Caco-2 (cell line): ENCODE measurements around the gene ZBED4. TPM values are rescaled to one million over a fixed set of nuclear protein-coding genes. Genes with fewer than 3 reads are reported as not detected.

Source experiments
- BruUV-seq: library from RNA; stranded (reverse); fragments of 400-500 nt; replicated peaks from 2 replicates; lab custom pipeline; 2021; lab: Mats Ljungman, UMichigan
- CTCF ChIA-PET: fragments of 300-600 bp; sonication (Branson Sonifier 250); formaldehyde crosslinking; loops from one replicate; lab custom pipeline; 2022; ENCODE audit warnings: antibody characterized with exemption; lab: Charles Lee
- POLR2A ChIA-PET: fragments of 300-600 bp; sonication (Branson Sonifier 250); formaldehyde crosslinking; loops from one replicate; lab custom pipeline; 2022; ENCODE audit warnings: antibody characterized with exemption; lab: Charles Lee
- DNase-seq, 2 experiments: peaks; one replicate each; pipeline versions ENCODE4 v3.0.0 to v3.0.0-alpha.2; 2020 to 2022
- H3K27me3 ChIP-seq: replicated peaks from 2 replicates; pipeline ENCODE4 v1.6.0; 2011; ENCODE audit warnings: low read length; ENCODE audit not compliant: control insufficient read depth, insufficient read depth
- H3K36me3 ChIP-seq: 2 replicates; pipeline ENCODE4 v1.5.1; 2011; ENCODE audit warnings: low read length; ENCODE audit not compliant: control insufficient read depth, insufficient read depth
- H3K4me1 ChIP-seq: fragments of 250-450 bp; sonication (Bioruptor Pico); 2 replicates; pipeline ENCODE4 v1.5.1; 2020; ENCODE audit warnings: mild to moderate bottlenecking
- H3K4me3 ChIP-seq: 2 replicates; pipeline ENCODE4 v1.5.1; 2011; ENCODE audit warnings: low read depth, mild to moderate bottlenecking, control low read depth, low read length
- H3K9me3 ChIP-seq: fragments of 250-450 bp; sonication (Bioruptor Pico); 2 replicates; pipeline ENCODE4 v1.5.1; 2020; ENCODE audit warnings: mild to moderate bottlenecking, moderate library complexity
- H3K27ac Mint-ChIP-seq: one replicate; pipeline ENCODE4 v1.8.0; 2022; ENCODE audit warnings: mixed read lengths; ENCODE audit not compliant: unreplicated experiment
- H3K27me3 Mint-ChIP-seq: one replicate; pipeline ENCODE4 v1.8.0; 2022; ENCODE audit warnings: mixed read lengths; ENCODE audit not compliant: insufficient read depth, unreplicated experiment
- H3K36me3 Mint-ChIP-seq: one replicate; pipeline ENCODE4 v1.8.0; 2022; ENCODE audit warnings: mild to moderate bottlenecking, mixed read lengths; ENCODE audit not compliant: insufficient read depth, unreplicated experiment
- H3K4me1 Mint-ChIP-seq: one replicate; pipeline ENCODE4 v1.8.0; 2022; ENCODE audit warnings: low read depth, mixed read lengths; ENCODE audit not compliant: unreplicated experiment
- H3K4me3 Mint-ChIP-seq: one replicate; pipeline ENCODE4 v1.8.0; 2022; ENCODE audit warnings: mild to moderate bottlenecking, moderate library complexity, mixed read lengths; ENCODE audit not compliant: unreplicated experiment
- H3K9me3 Mint-ChIP-seq: one replicate; pipeline ENCODE4 v1.8.0; 2022; ENCODE audit warnings: mixed read lengths; ENCODE audit not compliant: unreplicated experiment
- CTCF ChIP-seq, 2 experiments: fragments of 200-600 bp in 1 of 2; IDR thresholded peaks; 1 replicate in 1 of 2; 2 replicates in 1 of 2; pipeline versions ENCODE4 v1.5.1 to v1.8.0; 2011 to 2022; ENCODE audit warnings: antibody characterized with exemption in 1 of 2, control low read depth in 1 of 2, inconsistent platforms in 1 of 2, low read depth in 1 of 2, low read length in 1 of 2, mild to moderate bottlenecking in 1 of 2, moderate library complexity in 1 of 2; ENCODE audit not compliant: insufficient read depth in 1 of 2, severe bottlenecking in 1 of 2, unreplicated experiment in 1 of 2
- intact Hi-C: fragments of 100-400 bp; cut with micrococcal nuclease; formaldehyde crosslinking; loops from one replicate; pipeline ENCODE4 v1.10.0; 2022; ENCODE audit not compliant: unreplicated experiment
- total RNA-seq: library from RNA; stranded (reverse); gene quantifications from 2 replicates; pipeline ENCODE4 v1.2.3, GENCODE V29; 2022

The ZBED4 gene
- total RNA-seq, 1 experiment from 2014 or later = 17.3 TPM

- CTCF ChIA-PET = interaction anchor here (0.6 to 1.1 kb wide), 2 partner anchors 112 kb away, joined by 3 to 5 read pairs; no protein-coding TSS in a partner anchor
Measured at GRCh38 chr22:49917974-49918910, 64.6 kb downstream of the ZBED4 start, which contains the start of the genes ALG12 and CRELD2. Gene ALG12, minus strand, starts transcription at chr22:49918438. Its CDS starts 4,673 bp downstream, at chr22:49913765. Gene CRELD2, plus strand, starts transcription at chr22:49918634. Its CDS starts 136 bp downstream, at chr22:49918770.

GRCh38 chr22:49918911-49919881 lies 65.6 kb downstream of the ZBED4 start:
- intact Hi-C loops = loop anchor here (2.0 kb wide), 1 partner anchor 66 kb away; the partner anchor contains the start of gene ZBED4
- Histone ChIP-seq H3K36me3 (no peaks in the 10 kb centered on the region), H3K9me3 (no peaks in the 10 kb centered on the region), H3K4me3 (peak overlapping the region; percentile 77), H3K27me3 (no peaks in the 10 kb centered on the region), H3K4me1 (peaks cover 10% of the 10 kb centered on the region; the same call in 1 of the 2 replicates)
- Mint-ChIP-seq H3K4me1 (no peaks in the 10 kb centered on the region), H3K9me3 (no peaks in the 10 kb centered on the region), H3K36me3 (peaks cover 11% of the 10 kb centered on the region), H3K27me3 (no peaks in the 10 kb centered on the region), H3K27ac (no peak overlapping the region), H3K4me3 (peak overlapping the region; percentile 71)
- no peak for TF ChIP-seq CTCF (IDR thresholded peaks at IDR 0.05; ENCODE audit: insufficient read depth in 1 of 2, low read depth in 1 of 2, low read length in 1 of 2, severe bottlenecking in 1 of 2, unreplicated experiment in 1 of 2)
- no TSS peak for BruUV-seq
- ChIA-PET POLR2A (no interaction called here), CTCF (interaction anchor here (1.1 kb wide), 1 partner anchor 111 kb away, joined by 5 read pairs; no protein-coding TSS in a partner anchor)
- DNase-seq = no peak

More at GRCh38 chr22:49917974-49918910, 64.6 kb downstream of the ZBED4 start, which contains the start of the genes ALG12 and CRELD2:
- no peak for TF ChIP-seq CTCF (IDR thresholded peaks at IDR 0.05; ENCODE audit: insufficient read depth in 1 of 2, low read depth in 1 of 2, low read length in 1 of 2, severe bottlenecking in 1 of 2, unreplicated experiment in 1 of 2)
- Histone ChIP-seq H3K36me3 (no peaks in the 10 kb centered on the region), H3K27me3 (no peaks in the 10 kb centered on the region), H3K4me1 (peaks cover 10% of the 10 kb centered on the region; the same call in 1 of the 2 replicates), H3K4me3 (peak within 1 kb of the TSS; percentile 77), H3K9me3 (no peaks in the 10 kb centered on the region)
- Mint-ChIP-seq H3K27me3 (no peaks in the 10 kb centered on the region), H3K9me3 (no peaks in the 10 kb centered on the region), H3K4me3 (peak within 1 kb of the TSS; percentile 71), H3K4me1 (no peaks in the 10 kb centered on the region), H3K27ac (peak within 1 kb of the TSS; percentile 71), H3K36me3 (peaks cover 20% of the 10 kb centered on the region)
- DNase-seq = peak; percentile 96 to 98
- POLR2A ChIA-PET = interaction anchor here (1.1 kb wide), 1 partner anchor 53 kb away, joined by 4 read pairs; no protein-coding TSS in a partner anchor
- intact Hi-C loops = loop anchor here (2.0 kb wide), 1 partner anchor 65 kb away; the partner anchor contains the start of gene ZBED4
- BruUV-seq = no TSS peak
